Transverse colon (tissue), 4 donors: ENCODE measurements around the gene TIMM10B. TPM values are rescaled to one million over a fixed set of nuclear protein-coding genes. Genes with fewer than 3 reads are reported as not detected.
"Not testable (repeated sequence)": the region's sequence is repeated elsewhere in the genome, so short reads cannot be mapped to it uniquely, and the experiment has no call there.

Source experiments
- DNase-seq: peaks from one replicate; pipeline ENCODE4 v3.0.0-alpha.2; 2019
- H3K27ac ChIP-seq, 4 donors: fragments of 200-600 bp; sonication (generic); 2 replicates each; pipeline ENCODE4 v1.5.1; 2016 to 2018; ENCODE audit warnings: inconsistent platforms in 4 of 4
- H3K27me3 ChIP-seq: fragments of 200-600 bp; sonication (generic); 2 replicates; pipeline ENCODE4 v1.5.1; 2017; ENCODE audit warnings: inconsistent platforms
- H3K36me3 ChIP-seq, 4 donors: fragments of 200-600 bp; sonication (generic); 2 replicates each; pipeline ENCODE4 v1.5.1; 2017 to 2019; ENCODE audit warnings: inconsistent platforms in 4 of 4
- H3K4me1 ChIP-seq, 4 donors: fragments of 200-600 bp; sonication (generic); 2 replicates each; pipeline ENCODE4 v1.5.1; 2017 to 2020; ENCODE audit warnings: inconsistent platforms in 4 of 4
- H3K4me3 ChIP-seq, 4 donors: fragments of 200-600 bp; sonication (generic); 1 replicate in 1 of 4; 2 replicates in 3 of 4; pipeline versions ENCODE4 v1.5.1 to v1.6.1; 2017 to 2019; ENCODE audit warnings: inconsistent platforms in 4 of 4
- H3K9me3 ChIP-seq, 2 donors: fragments of 200-600 bp; sonication (generic); 2 replicates each; pipeline ENCODE4 v1.5.1; 2017 to 2019; ENCODE audit warnings: inconsistent platforms in 2 of 2
- CTCF ChIP-seq, 5 experiments: fragments of 200-600 bp in 3 of 5; fragments of 450-650 bp in 2 of 5; sonication (generic) in 3 of 5; IDR thresholded peaks; 1 replicate in 2 of 5; 2 replicates in 3 of 5; pipeline ENCODE4 v1.5.1; 2016 to 2017; ENCODE audit warnings: antibody characterized with exemption in 5 of 5, inconsistent platforms in 3 of 5, mild to moderate bottlenecking in 2 of 5, moderate library complexity in 1 of 5
- EP300 ChIP-seq: sonication (generic); formaldehyde crosslinking; IDR thresholded peaks from one replicate; pipeline ENCODE4 v1.6.1; 2017; ENCODE audit warnings: antibody characterized with exemption, low read depth
- POLR2A ChIP-seq: fragments of 450-650 bp; IDR thresholded peaks from one replicate; pipeline ENCODE4 v1.6.1; 2016; ENCODE audit warnings: antibody characterized with exemption, mild to moderate bottlenecking, moderate library complexity
- POLR2AphosphoS5 ChIP-seq, 3 donors: sonication (generic); formaldehyde crosslinking; IDR thresholded peaks; one replicate each; pipeline ENCODE4 v1.6.1; 2016; ENCODE audit warnings: antibody characterized with exemption in 3 of 3
- WGBS, 2 donors: methylation state at CpG; one replicate each; pipeline ENCODE4 v1.1.5; 2018; ENCODE audit warnings: low coverage in 1 of 2; 5-methylcytosine and 5-hydroxymethylcytosine counted together
- in situ Hi-C, 4 donors: fragments of 200-750 bp; cut with MboI; loops; one replicate each; pipeline versions ENCODE4 v1.15.0 to v1.15.1; 2017; ENCODE audit warnings: low sequenced_read_pairs in 3 of 4, low pct_ligation_motif_present in 1 of 4, low pct_unique_long_range_greater_than_20kb in 1 of 4
- intact Hi-C: fragments of 100-400 bp; cut with DNase I; formaldehyde crosslinking; loops from one replicate; pipeline ENCODE4 v1.15.1; 2023; ENCODE audit warnings: low total_unique reads
- total RNA-seq, 4 donors: library from RNA; depleted of rRNA; stranded (reverse); fragments of >200 nt; gene quantifications; one replicate each; pipeline ENCODE4 v1.1.0, GENCODE V29; 2016

TIMM10B gene
- total RNA-seq, 4 donors from 2014 or later: 19.1 to 40.2 (median 30.3) TPM

GRCh38 chr11:6520265-6520664 is 39.0 kb downstream of the TIMM10B start:
- in situ Hi-C loops (no loop called here), intact Hi-C loops (no loop called here)
- Histone ChIP-seq H3K4me1 (no peaks in the 10 kb centered on the region), H3K27ac (no peak overlapping the region), H3K27me3 (no peaks in the 10 kb centered on the region), H3K9me3 (no peaks in the 10 kb centered on the region), H3K36me3 (no peaks in the 10 kb centered on the region), H3K4me3 (no peak overlapping the region)
- 40 to 59% methylated on average over 2 to 3 of the region's 3 CpGs for WGBS, 2 donors
- no peak for DNase-seq
- TF ChIP-seq POLR2AphosphoS5 (IDR thresholded peaks at IDR 0.05): no peak
- TF ChIP-seq EP300: no peak
- TF ChIP-seq POLR2A: no peak
- no peak for TF ChIP-seq CTCF (IDR thresholded peaks at IDR 0.05)

- H3K36me3 ChIP-seq, H3K27me3 ChIP-seq, intact Hi-C loops, in situ Hi-C loops, H3K4me1 ChIP-seq, H3K9me3 ChIP-seq, DNase-seq, H3K4me3 ChIP-seq, H3K27ac ChIP-seq: not testable (repeated sequence)
- WGBS, 2 donors: 78 to 96% methylated on average over 3 of the region's 3 CpGs
These were observed 40.6 kb downstream of the TIMM10B start for GRCh38 chr11:6521946-6522345.

GRCh38 chr11:6523253-6523652 is 42.0 kb downstream of the TIMM10B start:
- no peak for DNase-seq
- intact Hi-C loops: no loop called here
- in situ Hi-C loops: no loop called here
- no peaks in the 10 kb centered on the region for H3K36me3 ChIP-seq
- H3K27ac ChIP-seq: no peak overlapping the region
- H3K27me3 ChIP-seq: no peaks in the 10 kb centered on the region
- 0 to 2% methylated on average over 1 of the region's 1 CpG for WGBS, 2 donors
- no peaks in the 10 kb centered on the region for H3K9me3 ChIP-seq
- no peak overlapping the region for H3K4me3 ChIP-seq
- TF ChIP-seq POLR2A (no peak), EP300 (no peak), POLR2AphosphoS5 (IDR thresholded peaks at IDR 0.05) (no peak), CTCF (IDR thresholded peaks at IDR 0.05) (no peak)
- H3K4me1 ChIP-seq: no peaks in the 10 kb centered on the region

GRCh38 chr11:6526411-6527135 is 45.3 kb downstream of the TIMM10B start:
- Histone ChIP-seq H3K27me3 (no peaks in the 10 kb centered on the region), H3K4me1 (no peaks in the 10 kb centered on the region), H3K36me3 (no peaks in the 10 kb centered on the region), H3K27ac (no peak overlapping the region), H3K4me3 (no peak overlapping the region), H3K9me3 (no peaks in the 10 kb centered on the region)
- DNase-seq: no peak
- no peak for TF ChIP-seq POLR2AphosphoS5 (IDR thresholded peaks at IDR 0.05)
- no peak for TF ChIP-seq EP300
- TF ChIP-seq CTCF (IDR thresholded peaks at IDR 0.05): no peak
- no peak for TF ChIP-seq POLR2A
- in situ Hi-C loops (no loop called here), intact Hi-C loops (no loop called here)
- WGBS, 2 donors: 83 to 88% methylated on average over 3 of the region's 3 CpGs

- H3K4me3 ChIP-seq: no peak overlapping the region
- H3K27me3 ChIP-seq: no peaks in the 10 kb centered on the region
- DNase-seq: no peak
- TF ChIP-seq CTCF (IDR thresholded peaks at IDR 0.05): no peak
- TF ChIP-seq EP300: no peak
- no peak for TF ChIP-seq POLR2AphosphoS5 (IDR thresholded peaks at IDR 0.05)
- no peak for TF ChIP-seq POLR2A
- H3K36me3 ChIP-seq: no peaks in the 10 kb centered on the region
- no peaks in the 10 kb centered on the region for H3K4me1 ChIP-seq
- 85% methylated on average over 2 of the region's 2 CpGs; no CpG with 5 or more reads in 1 of the 2 donors for WGBS, 2 donors
- H3K9me3 ChIP-seq: no peaks in the 10 kb centered on the region
- intact Hi-C loops: no loop called here
- in situ Hi-C loops: no loop called here
- no peak overlapping the region for H3K27ac ChIP-seq
These were observed 48.0 kb downstream of the TIMM10B start for GRCh38 chr11:6529266-6529665.
